ENCODE measurements around the gene GJC2. TPM values are rescaled to one million over a fixed set of nuclear protein-coding genes. Genes with fewer than 3 reads are reported as not detected.

GJC2 gene
- total RNA-seq, 1 experiment from 2014 or later = 0.72 TPM

DNA sequence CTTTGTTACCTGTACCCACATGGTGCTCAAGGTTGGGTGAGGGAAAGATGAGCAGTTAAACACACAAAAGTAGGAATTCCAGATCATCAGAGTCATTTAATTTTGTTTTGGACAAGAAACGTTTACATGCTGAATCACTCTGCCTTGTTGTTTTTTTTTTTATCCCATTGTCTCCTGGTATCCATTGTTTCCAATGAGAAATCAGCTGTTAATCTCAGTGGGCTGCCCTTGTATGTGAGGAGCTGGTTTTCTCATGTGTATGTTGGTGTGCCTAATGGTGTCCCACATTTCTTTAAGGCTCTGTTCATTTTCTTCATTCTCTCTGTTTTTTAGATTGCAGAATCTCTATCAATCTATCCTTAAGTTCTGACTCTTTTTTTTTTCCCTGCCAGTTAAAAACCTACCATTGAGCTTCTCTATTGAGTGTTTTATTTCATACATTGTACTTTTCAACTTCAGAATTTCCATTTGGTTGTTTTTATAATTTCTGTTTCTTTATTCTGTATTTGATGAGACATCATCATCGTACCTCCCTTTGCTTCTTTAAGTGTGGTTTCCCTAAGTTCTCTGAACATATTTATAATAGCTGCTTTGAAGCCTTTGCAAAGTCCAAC lies 49.4 kb downstream of the GJC2 start:
- no peak for DNase-seq (ENCODE audit: low spot score)
- H3K4me1 Mint-ChIP-seq = no peaks in the 10 kb centered on the region
- ChIA-PET POLR2A (interaction anchor here (0.7 kb wide), 1 partner anchor 203 kb away, joined by 3 read pairs; no protein-coding TSS in a partner anchor), CTCF (interaction anchor here (0.8 kb wide), 1 partner anchor 25 kb away, joined by 3 read pairs; no protein-coding TSS in a partner anchor)
- peak; percentile 100 for TF ChIP-seq ZNF317 (CRISPR knock-in tag; IDR thresholded peaks at IDR 0.05; ENCODE audit: borderline replicate concordance, low read depth)
- TF ChIP-seq, protein P1, sequence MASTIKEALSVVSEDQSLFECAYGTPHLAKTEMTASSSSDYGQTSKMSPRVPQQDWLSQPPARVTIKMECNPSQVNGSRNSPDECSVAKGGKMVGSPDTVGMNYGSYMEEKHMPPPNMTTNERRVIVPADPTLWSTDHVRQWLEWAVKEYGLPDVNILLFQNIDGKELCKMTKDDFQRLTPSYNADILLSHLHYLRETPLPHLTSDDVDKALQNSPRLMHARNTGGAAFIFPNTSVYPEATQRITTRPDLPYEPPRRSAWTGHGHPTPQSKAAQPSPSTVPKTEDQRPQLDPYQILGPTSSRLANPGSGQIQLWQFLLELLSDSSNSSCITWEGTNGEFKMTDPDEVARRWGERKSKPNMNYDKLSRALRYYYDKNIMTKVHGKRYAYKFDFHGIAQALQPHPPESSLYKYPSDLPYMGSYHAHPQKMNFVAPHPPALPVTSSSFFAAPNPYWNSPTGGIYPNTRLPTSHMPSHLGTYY (CRISPR knock-in tag; IDR thresholded peaks at IDR 0.05) = no peak
- TF ChIP-seq, protein P2, sequence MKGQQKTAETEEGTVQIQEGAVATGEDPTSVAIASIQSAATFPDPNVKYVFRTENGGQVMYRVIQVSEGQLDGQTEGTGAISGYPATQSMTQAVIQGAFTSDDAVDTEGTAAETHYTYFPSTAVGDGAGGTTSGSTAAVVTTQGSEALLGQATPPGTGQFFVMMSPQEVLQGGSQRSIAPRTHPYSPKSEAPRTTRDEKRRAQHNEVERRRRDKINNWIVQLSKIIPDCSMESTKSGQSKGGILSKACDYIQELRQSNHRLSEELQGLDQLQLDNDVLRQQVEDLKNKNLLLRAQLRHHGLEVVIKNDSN (CRISPR knock-in tag; IDR thresholded peaks at IDR 0.05) = no peak
- H3K27me3 Mint-ChIP-seq (ENCODE audit: low read depth) = peaks cover 64% of the 10 kb centered on the region
- H3K4me3 Mint-ChIP-seq = no peak overlapping the region
- H3K36me3 Mint-ChIP-seq = peaks cover 24% of the 10 kb centered on the region
- H3K9me3 Mint-ChIP-seq = peaks cover 62% of the 10 kb centered on the region
- no peak for ATAC-seq
- no peak overlapping the region for H3K27ac Mint-ChIP-seq

DNA sequence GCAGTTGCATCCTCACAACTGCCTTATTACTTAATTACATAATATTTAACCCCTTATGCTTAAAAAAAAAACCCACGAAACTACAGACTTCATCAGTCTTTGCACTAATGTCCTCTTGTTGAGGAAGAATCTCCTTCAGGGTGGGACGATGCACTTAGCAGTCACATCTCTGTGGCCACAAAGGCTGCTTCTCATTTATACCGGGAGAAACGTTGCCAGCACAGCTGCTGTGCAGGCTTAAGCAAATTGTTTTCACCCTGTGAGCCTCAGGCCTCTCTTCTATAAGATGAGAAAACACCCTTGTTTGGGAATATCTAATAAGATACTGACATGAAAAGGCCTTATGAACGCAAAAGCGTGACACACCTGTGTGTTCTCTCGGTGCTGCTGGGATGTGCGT lies 55.2 kb downstream of the GJC2 start:
- CTCF ChIA-PET = interaction anchor here (0.7 to 1.4 kb wide), 2 partner anchors 9 to 200 kb away, joined by 4 to 8 read pairs; no protein-coding TSS in a partner anchor
- peaks cover 17% of the 10 kb centered on the region for H3K9me3 Mint-ChIP-seq
- H3K27me3 Mint-ChIP-seq (ENCODE audit: low read depth) = peaks cover 64% of the 10 kb centered on the region
- H3K36me3 Mint-ChIP-seq = peaks cover 3% of the 10 kb centered on the region
- POLR2A ChIA-PET = no interaction called here
- no peaks in the 10 kb centered on the region for H3K4me1 Mint-ChIP-seq
- TF ChIP-seq GABPB1 (CRISPR knock-in tag; IDR thresholded peaks at IDR 0.05) (no peak), CBFB (CRISPR knock-in tag; IDR thresholded peaks at IDR 0.05; ENCODE audit: low read depth) (no peak), FOXK1 (CRISPR knock-in tag; IDR thresholded peaks at IDR 0.05) (no peak), ZNF121 (CRISPR knock-in tag; IDR thresholded peaks at IDR 0.05) (no peak), KAT7 (CRISPR knock-in tag; IDR thresholded peaks at IDR 0.05; ENCODE audit: borderline replicate concordance) (no peak), ZNF263 (CRISPR knock-in tag; IDR thresholded peaks at IDR 0.05; ENCODE audit: low read depth) (no peak), ZNF219 (CRISPR knock-in tag; IDR thresholded peaks at IDR 0.05; ENCODE audit: borderline replicate concordance) (no peak), OVOL2 (CRISPR knock-in tag; IDR thresholded peaks at IDR 0.05; ENCODE audit: borderline replicate concordance) (no peak)
- TF ChIP-seq, protein P3, sequence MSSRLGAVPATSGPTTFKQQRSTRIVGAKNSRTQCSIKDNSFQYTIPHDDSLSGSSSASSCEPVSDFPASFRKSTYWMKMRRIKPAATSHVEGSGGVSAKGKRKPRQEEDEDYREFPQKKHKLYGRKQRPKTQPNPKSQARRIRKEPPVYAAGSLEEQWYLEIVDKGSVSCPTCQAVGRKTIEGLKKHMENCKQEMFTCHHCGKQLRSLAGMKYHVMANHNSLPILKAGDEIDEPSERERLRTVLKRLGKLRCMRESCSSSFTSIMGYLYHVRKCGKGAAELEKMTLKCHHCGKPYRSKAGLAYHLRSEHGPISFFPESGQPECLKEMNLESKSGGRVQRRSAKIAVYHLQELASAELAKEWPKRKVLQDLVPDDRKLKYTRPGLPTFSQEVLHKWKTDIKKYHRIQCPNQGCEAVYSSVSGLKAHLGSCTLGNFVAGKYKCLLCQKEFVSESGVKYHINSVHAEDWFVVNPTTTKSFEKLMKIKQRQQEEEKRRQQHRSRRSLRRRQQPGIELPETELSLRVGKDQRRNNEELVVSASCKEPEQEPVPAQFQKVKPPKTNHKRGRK (CRISPR knock-in tag; IDR thresholded peaks at IDR 0.05; ENCODE audit: borderline replicate concordance) = no peak
- TF ChIP-seq, protein P4, sequence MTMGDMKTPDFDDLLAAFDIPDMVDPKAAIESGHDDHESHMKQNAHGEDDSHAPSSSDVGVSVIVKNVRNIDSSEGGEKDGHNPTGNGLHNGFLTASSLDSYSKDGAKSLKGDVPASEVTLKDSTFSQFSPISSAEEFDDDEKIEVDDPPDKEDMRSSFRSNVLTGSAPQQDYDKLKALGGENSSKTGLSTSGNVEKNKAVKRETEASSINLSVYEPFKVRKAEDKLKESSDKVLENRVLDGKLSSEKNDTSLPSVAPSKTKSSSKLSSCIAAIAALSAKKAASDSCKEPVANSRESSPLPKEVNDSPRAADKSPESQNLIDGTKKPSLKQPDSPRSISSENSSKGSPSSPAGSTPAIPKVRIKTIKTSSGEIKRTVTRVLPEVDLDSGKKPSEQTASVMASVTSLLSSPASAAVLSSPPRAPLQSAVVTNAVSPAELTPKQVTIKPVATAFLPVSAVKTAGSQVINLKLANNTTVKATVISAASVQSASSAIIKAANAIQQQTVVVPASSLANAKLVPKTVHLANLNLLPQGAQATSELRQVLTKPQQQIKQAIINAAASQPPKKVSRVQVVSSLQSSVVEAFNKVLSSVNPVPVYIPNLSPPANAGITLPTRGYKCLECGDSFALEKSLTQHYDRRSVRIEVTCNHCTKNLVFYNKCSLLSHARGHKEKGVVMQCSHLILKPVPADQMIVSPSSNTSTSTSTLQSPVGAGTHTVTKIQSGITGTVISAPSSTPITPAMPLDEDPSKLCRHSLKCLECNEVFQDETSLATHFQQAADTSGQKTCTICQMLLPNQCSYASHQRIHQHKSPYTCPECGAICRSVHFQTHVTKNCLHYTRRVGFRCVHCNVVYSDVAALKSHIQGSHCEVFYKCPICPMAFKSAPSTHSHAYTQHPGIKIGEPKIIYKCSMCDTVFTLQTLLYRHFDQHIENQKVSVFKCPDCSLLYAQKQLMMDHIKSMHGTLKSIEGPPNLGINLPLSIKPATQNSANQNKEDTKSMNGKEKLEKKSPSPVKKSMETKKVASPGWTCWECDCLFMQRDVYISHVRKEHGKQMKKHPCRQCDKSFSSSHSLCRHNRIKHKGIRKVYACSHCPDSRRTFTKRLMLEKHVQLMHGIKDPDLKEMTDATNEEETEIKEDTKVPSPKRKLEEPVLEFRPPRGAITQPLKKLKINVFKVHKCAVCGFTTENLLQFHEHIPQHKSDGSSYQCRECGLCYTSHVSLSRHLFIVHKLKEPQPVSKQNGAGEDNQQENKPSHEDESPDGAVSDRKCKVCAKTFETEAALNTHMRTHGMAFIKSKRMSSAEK (CRISPR knock-in tag; IDR thresholded peaks at IDR 0.05; ENCODE audit: borderline replicate concordance) = no peak
- TF ChIP-seq, protein P5, sequence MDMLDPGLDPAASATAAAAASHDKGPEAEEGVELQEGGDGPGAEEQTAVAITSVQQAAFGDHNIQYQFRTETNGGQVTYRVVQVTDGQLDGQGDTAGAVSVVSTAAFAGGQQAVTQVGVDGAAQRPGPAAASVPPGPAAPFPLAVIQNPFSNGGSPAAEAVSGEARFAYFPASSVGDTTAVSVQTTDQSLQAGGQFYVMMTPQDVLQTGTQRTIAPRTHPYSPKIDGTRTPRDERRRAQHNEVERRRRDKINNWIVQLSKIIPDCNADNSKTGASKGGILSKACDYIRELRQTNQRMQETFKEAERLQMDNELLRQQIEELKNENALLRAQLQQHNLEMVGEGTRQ (CRISPR knock-in tag; IDR thresholded peaks at IDR 0.05) = no peak
- no peak for ATAC-seq
- no peak overlapping the region for H3K4me3 Mint-ChIP-seq
- no peak for DNase-seq (ENCODE audit: low spot score)
- no peak overlapping the region for H3K27ac Mint-ChIP-seq
